ENCODE results near the gene SOX10.

The SOX10 gene

GRCh38 chr22:37929390-37929789, 55.0 kb downstream of the SOX10 start:
- DNase-seq, result no peak

GRCh38 chr22:37927637-37927936, 56.8 kb downstream of the SOX10 start:
- DNase-seq, result no peak

- DNase-seq, result no peak
Observed at GRCh38 chr22:37926771-37927636, 57.4 kb downstream of the SOX10 start.

GRCh38 chr22:37926358-37926757, 58.0 kb downstream of the SOX10 start:
- no peak for DNase-seq

- DNase-seq, result no peak
Observed at GRCh38 chr22:37925767-37926166, 58.6 kb downstream of the SOX10 start.

GRCh38 chr22:37925330-37925729, 59.0 kb downstream of the SOX10 start:
- no peak for DNase-seq

GRCh38 chr22:37924386-37925065, 59.8 kb downstream of the SOX10 start:
- DNase-seq, result no peak

GRCh38 chr22:37923927-37924326, 60.4 kb downstream of the SOX10 start:
- DNase-seq, result no peak
